Esophagus muscularis mucosa (tissue), 3 donors: ENCODE results near the gene PSMB4.

Experiments
- CTCF ChIP-seq, 3 experiments: fragments of 200-600 bp in 2 of 3; fragments of 450-650 bp in 1 of 3; sonication (generic) in 2 of 3; IDR thresholded peaks; one replicate each; pipeline ENCODE4 v1.5.1; 2017 to 2019; ENCODE audit warnings: antibody characterized with exemption in 3 of 3, mild to moderate bottlenecking in 2 of 3, moderate library complexity in 1 of 3
- POLR2A ChIP-seq: fragments of 450-650 bp; IDR thresholded peaks from one replicate; pipeline ENCODE4 v1.6.1; 2017; ENCODE audit warnings: antibody characterized with exemption, moderate library complexity, mild to moderate bottlenecking, low read depth
- POLR2AphosphoS5 ChIP-seq, 2 donors: sonication (generic); formaldehyde crosslinking; IDR thresholded peaks; one replicate each; pipeline ENCODE4 v1.6.1; 2017; ENCODE audit warnings: antibody characterized with exemption in 2 of 2

- TF ChIP-seq CTCF (IDR thresholded peaks at IDR 0.05), result no peak
- no peak for TF ChIP-seq POLR2AphosphoS5 (IDR thresholded peaks at IDR 0.05)
- TF ChIP-seq POLR2A, result no peak
These were observed 5.8 kb upstream of the PSMB4 start for GRCh38 chr1:151393583-151393982.
